Tibial nerve (tissue), 4 donors: ENCODE results near the gene SERPINB4. TPM values are rescaled to one million over a fixed set of nuclear protein-coding genes. Genes with fewer than 3 reads are reported as not detected.
"Not testable (repeated sequence)": the region's sequence is repeated elsewhere in the genome, so short reads cannot be mapped to it uniquely, and the experiment has no call there.

Experiments used
- DNase-seq, 2 donors: peaks; one replicate each; pipeline ENCODE4 v3.0.0-alpha.2; 2019; ENCODE audit warnings: low spot score in 2 of 2
- H3K27ac ChIP-seq, 4 donors: fragments of 200-600 bp; sonication (generic) in 3 of 4; one replicate each; pipeline ENCODE4 v1.5.1; 2017 to 2019; ENCODE audit warnings: mild to moderate bottlenecking in 1 of 4
- H3K27me3 ChIP-seq, 2 donors: fragments of 200-600 bp; sonication (generic) in 1 of 2; one replicate each; pipeline versions ENCODE4 v1.5.1 to v1.6.0; 2017 to 2019
- H3K36me3 ChIP-seq, 3 donors: fragments of 200-600 bp; sonication (generic); one replicate each; pipeline ENCODE4 v1.5.1; 2018 to 2019
- H3K4me1 ChIP-seq, 4 donors: fragments of 200-600 bp; sonication (generic) in 3 of 4; one replicate each; pipeline ENCODE4 v1.5.1; 2017 to 2019
- H3K4me3 ChIP-seq, 4 donors: fragments of 200-600 bp; sonication (generic) in 3 of 4; one replicate each; pipeline ENCODE4 v1.5.1; 2017 to 2019; ENCODE audit warnings: mild to moderate bottlenecking in 1 of 4, moderate library complexity in 1 of 4
- H3K9me3 ChIP-seq, 4 donors: fragments of 200-600 bp; sonication (generic) in 3 of 4; one replicate each; pipeline ENCODE4 v1.5.1; 2017 to 2019
- EP300 ChIP-seq, 2 donors: sonication (generic); formaldehyde crosslinking; IDR thresholded peaks; one replicate each; pipeline ENCODE4 v1.6.1; 2017; ENCODE audit warnings: antibody characterized with exemption in 2 of 2, mild to moderate bottlenecking in 1 of 2
- POLR2A ChIP-seq, 2 donors: fragments of 450-650 bp; IDR thresholded peaks; one replicate each; pipeline ENCODE4 v1.6.1; 2017; ENCODE audit warnings: antibody characterized with exemption in 2 of 2, mild to moderate bottlenecking in 2 of 2, moderate library complexity in 2 of 2
- WGBS, 2 donors: methylation state at CpG; one replicate each; pipeline ENCODE4 v1.1.5; 2018; 5-methylcytosine and 5-hydroxymethylcytosine counted together
- total RNA-seq, 4 donors: library from RNA; depleted of rRNA; stranded (reverse); fragments of >200 nt; gene quantifications; one replicate each; pipeline ENCODE4 v1.1.0, GENCODE V29; 2016
- TF ChIP-seq, protein P1 (sequence below), 5 experiments: fragments of 200-600 bp in 3 of 5; fragments of 450-650 bp in 2 of 5; sonication (generic) in 3 of 5; IDR thresholded peaks; one replicate each; pipeline ENCODE4 v1.5.1; 2016 to 2019; ENCODE audit warnings: antibody characterized with exemption in 5 of 5, mild to moderate bottlenecking in 3 of 5, moderate library complexity in 2 of 5

Gene SERPINB4
- not detected for total RNA-seq

GRCh38 chr18:63644142-63644541 is at the start of gene SERPINB4:
Gene SERPINB4 (minus strand): TSS chr18:63644256. CDS start chr18:63643577, 679 bp downstream.
- not testable (repeated sequence) for H3K9me3 ChIP-seq, H3K4me3 ChIP-seq, DNase-seq, H3K27ac ChIP-seq, H3K36me3 ChIP-seq, H3K4me1 ChIP-seq, H3K27me3 ChIP-seq
- WGBS, 2 donors, result 89 to 98% methylated on average over 1 to 2 of the region's 2 CpGs

GRCh38 chr18:63689064-63689463 is 45.0 kb upstream of the SERPINB4 start:
- H3K27me3 ChIP-seq, result no peaks in the 10 kb centered on the region
- 67 to 73% methylated on average over 2 of the region's 2 CpGs for WGBS, 2 donors
- H3K4me1 ChIP-seq, result no peaks in the 10 kb centered on the region
- H3K4me3 ChIP-seq, result no peak overlapping the region
- no peak overlapping the region for H3K27ac ChIP-seq
- DNase-seq, result no peak
- no peak for TF ChIP-seq POLR2A (IDR thresholded peaks at IDR 0.05)
- no peak for TF ChIP-seq EP300 (IDR thresholded peaks at IDR 0.05)
- TF ChIP-seq, protein P1, sequence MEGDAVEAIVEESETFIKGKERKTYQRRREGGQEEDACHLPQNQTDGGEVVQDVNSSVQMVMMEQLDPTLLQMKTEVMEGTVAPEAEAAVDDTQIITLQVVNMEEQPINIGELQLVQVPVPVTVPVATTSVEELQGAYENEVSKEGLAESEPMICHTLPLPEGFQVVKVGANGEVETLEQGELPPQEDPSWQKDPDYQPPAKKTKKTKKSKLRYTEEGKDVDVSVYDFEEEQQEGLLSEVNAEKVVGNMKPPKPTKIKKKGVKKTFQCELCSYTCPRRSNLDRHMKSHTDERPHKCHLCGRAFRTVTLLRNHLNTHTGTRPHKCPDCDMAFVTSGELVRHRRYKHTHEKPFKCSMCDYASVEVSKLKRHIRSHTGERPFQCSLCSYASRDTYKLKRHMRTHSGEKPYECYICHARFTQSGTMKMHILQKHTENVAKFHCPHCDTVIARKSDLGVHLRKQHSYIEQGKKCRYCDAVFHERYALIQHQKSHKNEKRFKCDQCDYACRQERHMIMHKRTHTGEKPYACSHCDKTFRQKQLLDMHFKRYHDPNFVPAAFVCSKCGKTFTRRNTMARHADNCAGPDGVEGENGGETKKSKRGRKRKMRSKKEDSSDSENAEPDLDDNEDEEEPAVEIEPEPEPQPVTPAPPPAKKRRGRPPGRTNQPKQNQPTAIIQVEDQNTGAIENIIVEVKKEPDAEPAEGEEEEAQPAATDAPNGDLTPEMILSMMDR (IDR thresholded peaks at IDR 0.05), result no peak
- H3K9me3 ChIP-seq, result no peaks in the 10 kb centered on the region
- H3K36me3 ChIP-seq, result no peaks in the 10 kb centered on the region

DNA sequence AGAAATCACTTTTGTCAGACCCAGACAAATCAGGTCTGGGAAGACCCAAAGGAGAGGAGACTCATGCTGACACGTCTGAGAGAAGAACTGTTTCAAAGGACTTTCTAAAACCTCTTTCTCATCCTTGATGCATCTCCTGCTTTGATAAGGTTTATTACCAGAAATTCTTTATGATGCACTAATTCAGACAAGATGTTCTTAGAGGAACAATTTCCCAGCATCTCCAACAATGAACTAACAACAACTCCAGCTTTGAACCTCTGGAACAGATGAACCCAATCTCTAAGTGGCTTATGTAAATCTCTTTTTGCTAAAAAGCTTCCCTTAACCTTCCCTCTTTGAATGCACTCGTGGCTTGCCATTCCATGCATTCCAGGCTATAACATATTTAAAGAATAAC is 42.8 kb upstream of the SERPINB4 start:
- no peak for TF ChIP-seq POLR2A (IDR thresholded peaks at IDR 0.05)
- TF ChIP-seq, protein P1 (IDR thresholded peaks at IDR 0.05), result no peak
- TF ChIP-seq EP300 (IDR thresholded peaks at IDR 0.05), result no peak
- Histone ChIP-seq H3K4me1 (peaks cover 0 to 5% (median 0%) of the 10 kb centered on the region in 4 donors), H3K27ac (no peak overlapping the region), H3K9me3 (no peaks in the 10 kb centered on the region), H3K4me3 (no peak overlapping the region), H3K36me3 (no peaks in the 10 kb centered on the region), H3K27me3 (no peaks in the 10 kb centered on the region)
- 41 to 49% methylated on average over 2 of the region's 2 CpGs for WGBS, 2 donors
- DNase-seq, result no peak

DNA sequence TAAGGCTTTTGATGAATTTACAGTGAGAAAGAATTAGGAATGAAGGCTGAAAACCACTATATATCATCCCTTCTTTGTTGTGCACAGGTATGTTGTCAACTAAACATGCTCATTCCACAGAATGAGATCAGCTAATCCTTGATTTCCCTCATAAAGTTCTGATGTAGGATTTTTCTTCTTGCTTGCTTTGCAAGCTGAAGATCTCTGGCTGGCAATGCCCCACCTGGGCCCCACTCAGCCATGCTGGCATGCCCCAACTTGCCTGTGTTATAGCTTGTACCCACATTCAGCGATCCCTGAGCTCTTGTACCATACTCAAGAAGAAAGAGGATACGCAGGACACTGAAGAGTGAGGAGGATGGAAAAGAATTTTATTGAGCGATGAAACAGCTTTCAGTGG is 40.7 kb upstream of the SERPINB4 start:
- H3K4me3 ChIP-seq, result no peak overlapping the region
- peaks cover 0 to 5% (median 0%) of the 10 kb centered on the region in 4 donors for H3K4me1 ChIP-seq
- no peaks in the 10 kb centered on the region for H3K27me3 ChIP-seq
- no peaks in the 10 kb centered on the region for H3K9me3 ChIP-seq
- 97 to 98% methylated on average over 3 of the region's 3 CpGs for WGBS, 2 donors
- no peak overlapping the region for H3K27ac ChIP-seq
- DNase-seq, result no peak
- TF ChIP-seq POLR2A (IDR thresholded peaks at IDR 0.05), result no peak
- H3K36me3 ChIP-seq, result no peaks in the 10 kb centered on the region

DNA sequence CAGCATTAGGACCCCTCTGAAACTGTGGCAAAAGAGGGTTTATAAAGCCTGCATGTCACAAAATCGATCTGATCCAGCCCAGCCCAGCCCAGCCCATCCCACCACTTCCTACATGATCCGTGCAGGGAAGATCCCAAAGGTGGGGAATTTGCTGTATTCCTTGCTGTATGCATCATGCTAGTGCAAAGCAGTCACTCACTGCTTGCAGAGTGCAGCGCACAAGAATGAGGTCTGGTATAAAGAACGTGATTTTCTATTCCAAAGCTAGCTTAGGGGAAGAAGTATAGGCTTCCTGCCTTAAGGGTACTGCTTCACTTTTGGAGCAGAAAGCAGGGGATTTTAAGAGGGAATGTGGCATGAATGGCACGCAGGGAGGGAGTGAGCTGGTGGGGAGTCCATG is 39.8 kb upstream of the SERPINB4 start:
- Histone ChIP-seq H3K9me3 (no peaks in the 10 kb centered on the region), H3K36me3 (no peaks in the 10 kb centered on the region), H3K27me3 (no peaks in the 10 kb centered on the region), H3K4me1 (peaks cover 0 to 5% (median 0%) of the 10 kb centered on the region in 4 donors), H3K4me3 (no peak overlapping the region), H3K27ac (no peak overlapping the region)
- DNase-seq, result no peak
- TF ChIP-seq POLR2A (IDR thresholded peaks at IDR 0.05), result no peak
- TF ChIP-seq EP300 (IDR thresholded peaks at IDR 0.05), result no peak
- TF ChIP-seq, protein P1 (IDR thresholded peaks at IDR 0.05), result no peak
- WGBS, 2 donors, result 65 to 66% methylated on average over 5 of the region's 5 CpGs

DNA sequence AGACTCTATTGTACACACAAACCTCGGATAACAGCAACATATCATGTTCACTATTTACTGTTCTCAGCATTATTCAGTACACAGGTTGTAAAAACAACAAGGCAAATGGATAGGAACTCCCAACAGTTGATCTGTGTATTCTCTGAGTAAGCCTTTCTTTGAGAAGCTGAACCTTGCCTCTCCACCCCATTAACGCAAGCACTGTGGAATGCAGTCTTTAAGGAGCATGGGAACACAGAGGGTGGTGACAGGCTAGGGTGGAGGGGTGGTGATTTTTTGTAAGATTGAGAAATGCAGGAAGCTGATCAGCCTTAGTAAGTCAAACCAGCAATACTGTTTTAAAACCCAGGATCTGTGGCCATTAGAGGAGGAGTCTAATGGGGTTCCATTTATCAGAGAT is 39.1 kb upstream of the SERPINB4 start:
- peaks cover 0 to 5% (median 0%) of the 10 kb centered on the region in 4 donors for H3K4me1 ChIP-seq
- DNase-seq, result no peak
- 26 to 28% methylated on average over 2 of the region's 2 CpGs for WGBS, 2 donors

More for the DNA sequence above, 39.1 kb upstream of the SERPINB4 start:
- Histone ChIP-seq H3K4me3 (no peak overlapping the region), H3K27ac (no peak overlapping the region), H3K27me3 (no peaks in the 10 kb centered on the region), H3K9me3 (no peaks in the 10 kb centered on the region), H3K36me3 (no peaks in the 10 kb centered on the region)
- TF ChIP-seq, protein P1 (IDR thresholded peaks at IDR 0.05), result no peak
- TF ChIP-seq POLR2A (IDR thresholded peaks at IDR 0.05), result no peak
- TF ChIP-seq EP300 (IDR thresholded peaks at IDR 0.05), result no peak
